B cell (primary cell): ENCODE measurements around the gene DHX57. TPM values are rescaled to one million over a fixed set of nuclear protein-coding genes. Genes with fewer than 3 reads are reported as not detected.
"Not testable (repeated sequence)": the region's sequence is repeated elsewhere in the genome, so short reads cannot be mapped to it uniquely, and the experiment has no call there.

ENCODE experiments used
- ATAC-seq: fragments of 200-7000 bp; cut with Tn5 transposase; one replicate; pipeline ENCODE4 v1.10.0; 2021; ENCODE audit warnings: low read depth, mild to moderate bottlenecking, moderate number of reproducible peaks, moderate library complexity
- CTCF ChIA-PET: fragments of 350-600 bp; sonication (Branson Sonifier 250); formaldehyde crosslinking; loops from one replicate; lab custom pipeline; 2021; ENCODE audit warnings: antibody characterized with exemption, inconsistent platforms; lab: Charles Lee
- POLR2A ChIA-PET: fragments of 350-600 bp; sonication (Branson Sonifier 250); formaldehyde crosslinking; loops from one replicate; lab custom pipeline; 2021; ENCODE audit warnings: antibody characterized with exemption; lab: Charles Lee
- DNase-seq: peaks from one replicate; pipeline ENCODE4 v3.0.0; 2013
- H2AFZ ChIP-seq: 2 replicates; pipeline ENCODE4 v1.6.1; 2012; ENCODE audit warnings: mild to moderate bottlenecking, low read depth, low read length; ENCODE audit not compliant: insufficient read depth, poor library complexity, severe bottlenecking
- H3K27ac ChIP-seq, 2 donors: 1 replicate in 1 of 2; 2 replicates in 1 of 2; pipeline ENCODE4 v1.5.1; 2012 to 2013; ENCODE audit warnings: low read length in 2 of 2, mild to moderate bottlenecking in 2 of 2, moderate library complexity in 1 of 2
- H3K27me3 ChIP-seq, 4 experiments: fragments of 200-600 bp in 1 of 4; sonication (generic) in 1 of 4; replicated peaks in 1 of 4; 1 replicate in 2 of 4; 2 replicates in 2 of 4; pipeline versions ENCODE4 v1.6.1 to v1.7.0; 2013 to 2016; ENCODE audit warnings: low read length in 3 of 4, mild to moderate bottlenecking in 2 of 4, mixed read lengths in 1 of 4, moderate library complexity in 1 of 4; ENCODE audit not compliant: insufficient read depth in 4 of 4, control insufficient read depth in 3 of 4; ENCODE audit errors: control extremely low read depth in 1 of 4
- H3K36me3 ChIP-seq, 2 experiments: replicated peaks in 1 of 2; 1 replicate in 1 of 2; 2 replicates in 1 of 2; pipeline versions ENCODE4 v1.6.1 to v1.7.1; 2013; ENCODE audit warnings: low read length in 1 of 2; ENCODE audit not compliant: insufficient read depth in 2 of 2, control insufficient read depth in 1 of 2; ENCODE audit errors: control extremely low read depth in 1 of 2, extremely low read depth in 1 of 2
- H3K4me1 ChIP-seq, 2 donors: fragments of 200-600 bp in 1 of 2; sonication (generic) in 1 of 2; 1 replicate in 1 of 2; 2 replicates in 1 of 2; pipeline versions ENCODE4 v1.5.1 to v1.6.1; 2013 to 2017; ENCODE audit warnings: low read length in 2 of 2; ENCODE audit not compliant: control insufficient read depth in 2 of 2, insufficient read depth in 2 of 2
- H3K4me2 ChIP-seq: replicated peaks from 2 replicates; pipeline ENCODE3; 2012; ENCODE audit warnings: mild to moderate bottlenecking, low read depth, low read length; ENCODE audit not compliant: poor library complexity, severe bottlenecking
- H3K4me3 ChIP-seq, 5 experiments: fragments of 200-600 bp in 1 of 5; sonication (generic) in 1 of 5; 1 replicate in 3 of 5; 2 replicates in 2 of 5; pipeline versions ENCODE4 v1.5.1 to v1.7.0; 2011 to 2016; ENCODE audit warnings: low read length in 4 of 5, mild to moderate bottlenecking in 4 of 5, low read depth in 2 of 5, control low read depth in 1 of 5, moderate library complexity in 1 of 5; ENCODE audit not compliant: insufficient read depth in 1 of 5; ENCODE audit errors: control extremely low read depth in 1 of 5, extremely low read depth in 1 of 5
- H3K79me2 ChIP-seq: fragments of 200-600 bp; sonication (generic); one replicate; pipeline ENCODE4 v1.6.0; 2016; ENCODE audit warnings: low read length; ENCODE audit not compliant: control insufficient read depth, insufficient read depth
- H3K9ac ChIP-seq: fragments of 200-600 bp; sonication (generic); 2 replicates; pipeline ENCODE4 v1.6.1; 2017; ENCODE audit warnings: mild to moderate bottlenecking, low read length, moderate library complexity
- H3K9me3 ChIP-seq, 3 donors: one replicate each; pipeline versions ENCODE4 v1.6.1 to v1.7.1; 2013; ENCODE audit warnings: low read length in 2 of 3; ENCODE audit not compliant: control insufficient read depth in 2 of 3, insufficient read depth in 1 of 3; ENCODE audit errors: control extremely low read depth in 1 of 3
- H4K20me1 ChIP-seq: 2 replicates; pipeline ENCODE4 v1.6.0; 2012; ENCODE audit warnings: mild to moderate bottlenecking, low read length; ENCODE audit not compliant: insufficient read depth, control insufficient read depth, poor library complexity, severe bottlenecking
- H3K27ac Mint-ChIP-seq: one replicate; pipeline ENCODE4 v1.8.0; 2021; ENCODE audit warnings: mixed read lengths
- H3K27me3 Mint-ChIP-seq: one replicate; pipeline ENCODE4 v1.8.0; 2021; ENCODE audit warnings: mixed read lengths
- H3K4me1 Mint-ChIP-seq: one replicate; pipeline ENCODE4 v1.8.0; 2021; ENCODE audit warnings: mixed read lengths
- H3K4me3 Mint-ChIP-seq: one replicate; pipeline ENCODE4 v1.8.0; 2021; ENCODE audit warnings: mixed read lengths
- H3K9me3 Mint-ChIP-seq: one replicate; pipeline ENCODE4 v1.8.0; 2022; ENCODE audit warnings: mixed read lengths; ENCODE audit not compliant: insufficient read depth
- EZH2 ChIP-seq: IDR thresholded peaks from 2 replicates; pipeline ENCODE4 v1.6.1; 2012; ENCODE audit warnings: borderline replicate concordance, low read depth, mild to moderate bottlenecking, moderate library complexity, low read length; ENCODE audit not compliant: insufficient read depth, poor library complexity, severe bottlenecking
- WGBS: methylation state at CpG from one replicate; pipeline ENCODE4 v1.1.5; 2013; ENCODE audit warnings: missing lambda C conversion rate; ENCODE audit not compliant: insufficient coverage; 5-methylcytosine and 5-hydroxymethylcytosine counted together
- intact Hi-C: fragments of 100-400 bp; cut with micrococcal nuclease; formaldehyde crosslinking; loops from one replicate; pipeline ENCODE4 v1.10.0; 2022
- polyA plus RNA-seq: library from polyadenylated mRNA; depleted of rRNA; stranded (reverse); fragments of >200 nt; gene quantifications from 2 replicates; pipeline ENCODE4 v1.2.3, GENCODE V29; 2012
- total RNA-seq, 2 donors: library from RNA; stranded (reverse); fragments of 120-200 nt in 1 of 2; gene quantifications; 1 replicate in 1 of 2; 2 replicates in 1 of 2; pipeline versions ENCODE4 v1.2.3 to v1.2.4, GENCODE V29; 2013 to 2022
- TF ChIP-seq, protein P1 (sequence below): fragments of 200-600 bp; IDR thresholded peaks from one replicate; pipeline ENCODE4 v1.8.0; 2022; ENCODE audit warnings: antibody characterized with exemption, mild to moderate bottlenecking

Gene DHX57
- total and polyA plus RNA-seq, 2 donors (not counting 1 experiment from before 2014, with no cell fraction given): 7.7 to 25.0 TPM

DNA sequence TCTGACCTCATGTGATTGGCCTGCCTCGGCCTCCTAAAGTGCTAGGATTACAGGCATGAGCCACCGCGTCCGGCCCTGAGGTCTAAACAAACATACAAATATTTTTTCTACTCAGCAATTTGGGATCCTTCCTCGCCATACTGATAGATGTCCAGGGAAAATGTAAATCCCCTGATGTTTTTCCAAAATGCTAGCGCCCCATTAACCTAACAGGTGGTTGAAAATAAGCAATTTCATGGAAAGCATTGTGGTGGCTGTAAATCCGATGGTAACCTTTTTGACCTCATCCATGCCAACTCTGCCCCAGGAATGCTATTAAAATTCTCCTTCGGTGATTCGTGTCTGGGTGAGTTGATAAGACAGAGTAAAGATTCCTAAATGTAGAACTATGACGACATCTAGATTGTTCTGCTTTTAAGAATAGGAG lies 78.5 kb downstream of the DHX57 start:
- no peaks in the 10 kb centered on the region for H3K9me3 Mint-ChIP-seq
- no peak overlapping the region for H3K4me2 ChIP-seq
- no peak overlapping the region for H3K4me3 Mint-ChIP-seq
- ChIA-PET POLR2A (no interaction called here), CTCF (no interaction called here)
- peaks cover 0 to 9% of the 10 kb centered on the region in 2 experiments for H3K36me3 ChIP-seq
- no peak overlapping the region for H3K27ac ChIP-seq
- H3K27me3 ChIP-seq: no peaks in the 10 kb centered on the region
- no peak overlapping the region for H3K9ac ChIP-seq
- H3K27me3 Mint-ChIP-seq: no peaks in the 10 kb centered on the region
- H3K4me1 Mint-ChIP-seq: no peaks in the 10 kb centered on the region
- H3K79me2 ChIP-seq: no peaks in the 10 kb centered on the region
- no peak overlapping the region for H3K27ac Mint-ChIP-seq
- no peak for TF ChIP-seq EZH2
- TF ChIP-seq, protein P1, sequence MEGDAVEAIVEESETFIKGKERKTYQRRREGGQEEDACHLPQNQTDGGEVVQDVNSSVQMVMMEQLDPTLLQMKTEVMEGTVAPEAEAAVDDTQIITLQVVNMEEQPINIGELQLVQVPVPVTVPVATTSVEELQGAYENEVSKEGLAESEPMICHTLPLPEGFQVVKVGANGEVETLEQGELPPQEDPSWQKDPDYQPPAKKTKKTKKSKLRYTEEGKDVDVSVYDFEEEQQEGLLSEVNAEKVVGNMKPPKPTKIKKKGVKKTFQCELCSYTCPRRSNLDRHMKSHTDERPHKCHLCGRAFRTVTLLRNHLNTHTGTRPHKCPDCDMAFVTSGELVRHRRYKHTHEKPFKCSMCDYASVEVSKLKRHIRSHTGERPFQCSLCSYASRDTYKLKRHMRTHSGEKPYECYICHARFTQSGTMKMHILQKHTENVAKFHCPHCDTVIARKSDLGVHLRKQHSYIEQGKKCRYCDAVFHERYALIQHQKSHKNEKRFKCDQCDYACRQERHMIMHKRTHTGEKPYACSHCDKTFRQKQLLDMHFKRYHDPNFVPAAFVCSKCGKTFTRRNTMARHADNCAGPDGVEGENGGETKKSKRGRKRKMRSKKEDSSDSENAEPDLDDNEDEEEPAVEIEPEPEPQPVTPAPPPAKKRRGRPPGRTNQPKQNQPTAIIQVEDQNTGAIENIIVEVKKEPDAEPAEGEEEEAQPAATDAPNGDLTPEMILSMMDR: no peak
- H3K4me3 ChIP-seq: no peak overlapping the region
- ATAC-seq: no peak
- intact Hi-C loops: no loop called here
- H2AFZ ChIP-seq: no peak overlapping the region
- H4K20me1 ChIP-seq: no peaks in the 10 kb centered on the region
- no peak for DNase-seq
- WGBS: 100% methylated on average over 4 of the region's 10 CpGs
- H3K9me3 ChIP-seq: no peaks in the 10 kb centered on the region
- H3K4me1 ChIP-seq: no peaks in the 10 kb centered on the region

DNA sequence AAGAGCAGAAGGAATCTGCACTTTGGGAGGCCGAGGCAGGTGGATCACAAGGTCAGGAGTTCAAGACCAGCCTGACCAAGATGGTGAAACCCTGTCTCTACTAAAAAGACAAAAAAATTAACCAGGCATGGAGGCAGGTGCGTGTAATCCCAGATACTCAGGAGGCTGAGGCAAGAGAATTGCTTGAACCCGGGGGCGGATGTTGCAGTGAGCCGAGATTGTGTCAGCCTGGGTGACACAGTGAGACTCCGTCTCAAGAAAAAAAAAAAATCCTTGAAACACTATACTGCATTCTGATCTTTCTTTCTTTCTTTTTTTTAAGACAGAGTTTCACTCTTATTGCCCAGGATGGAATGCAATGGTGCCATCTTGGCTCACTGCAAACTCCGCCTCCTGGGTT lies 80.7 kb downstream of the DHX57 start:
- H3K4me3 Mint-ChIP-seq, H2AFZ ChIP-seq, H3K27me3 ChIP-seq, H3K79me2 ChIP-seq, H3K9me3 ChIP-seq, H3K27me3 Mint-ChIP-seq, intact Hi-C loops, CTCF ChIA-PET, H3K4me3 ChIP-seq, H3K36me3 ChIP-seq, H3K27ac Mint-ChIP-seq, H3K9me3 Mint-ChIP-seq, H3K4me1 ChIP-seq, H3K4me1 Mint-ChIP-seq, H3K9ac ChIP-seq, POLR2A ChIA-PET, ATAC-seq, DNase-seq, H3K4me2 ChIP-seq, H3K27ac ChIP-seq, H4K20me1 ChIP-seq: not testable (repeated sequence)
- WGBS: 100% methylated on average over 6 of the region's 7 CpGs
